ENCODE results near the gene ABRAXAS1.

DNA sequence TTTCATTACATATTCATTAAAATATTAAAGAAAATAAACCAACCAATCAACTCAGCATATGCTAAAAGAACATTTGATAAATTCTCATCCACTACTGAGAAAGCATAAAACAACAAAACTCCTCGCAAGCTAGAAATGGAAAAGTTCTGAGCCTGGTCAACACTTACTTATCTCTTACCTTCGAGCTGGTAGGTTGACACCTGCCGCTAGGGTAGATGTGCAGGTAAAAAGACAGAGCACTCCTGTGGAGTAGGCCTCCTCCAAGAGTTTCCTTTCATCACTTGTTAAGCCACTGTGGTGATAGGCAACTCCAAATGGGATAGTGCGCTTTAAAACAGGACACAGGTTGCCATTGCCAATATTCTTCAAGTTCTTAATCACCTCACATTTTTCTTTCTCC is 48.2 kb downstream of the ABRAXAS1 start:
- TF ChIP-seq, protein P1, sequence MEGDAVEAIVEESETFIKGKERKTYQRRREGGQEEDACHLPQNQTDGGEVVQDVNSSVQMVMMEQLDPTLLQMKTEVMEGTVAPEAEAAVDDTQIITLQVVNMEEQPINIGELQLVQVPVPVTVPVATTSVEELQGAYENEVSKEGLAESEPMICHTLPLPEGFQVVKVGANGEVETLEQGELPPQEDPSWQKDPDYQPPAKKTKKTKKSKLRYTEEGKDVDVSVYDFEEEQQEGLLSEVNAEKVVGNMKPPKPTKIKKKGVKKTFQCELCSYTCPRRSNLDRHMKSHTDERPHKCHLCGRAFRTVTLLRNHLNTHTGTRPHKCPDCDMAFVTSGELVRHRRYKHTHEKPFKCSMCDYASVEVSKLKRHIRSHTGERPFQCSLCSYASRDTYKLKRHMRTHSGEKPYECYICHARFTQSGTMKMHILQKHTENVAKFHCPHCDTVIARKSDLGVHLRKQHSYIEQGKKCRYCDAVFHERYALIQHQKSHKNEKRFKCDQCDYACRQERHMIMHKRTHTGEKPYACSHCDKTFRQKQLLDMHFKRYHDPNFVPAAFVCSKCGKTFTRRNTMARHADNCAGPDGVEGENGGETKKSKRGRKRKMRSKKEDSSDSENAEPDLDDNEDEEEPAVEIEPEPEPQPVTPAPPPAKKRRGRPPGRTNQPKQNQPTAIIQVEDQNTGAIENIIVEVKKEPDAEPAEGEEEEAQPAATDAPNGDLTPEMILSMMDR (IDR thresholded peaks at IDR 0.05) = no peak
- TF ChIP-seq RFX5 (IDR thresholded peaks at IDR 0.05; ENCODE audit: low read length) (no peak), TAF1 (IDR thresholded peaks at IDR 0.05; ENCODE audit: borderline replicate concordance, low read depth, low read length) (no peak), EZH2phosphoT487 (IDR thresholded peaks at IDR 0.05; ENCODE audit: borderline replicate concordance, low read depth) (no peak), TCF12 (IDR thresholded peaks at IDR 0.05) (no peak), JUND (IDR thresholded peaks at IDR 0.05) (no peak), MEF2A (IDR thresholded peaks at IDR 0.05; ENCODE audit: borderline replicate concordance, low read depth) (no peak), YY1 (IDR thresholded peaks at IDR 0.05; ENCODE audit: low read depth) (no peak), NFIC (IDR thresholded peaks at IDR 0.05; ENCODE audit: borderline replicate concordance) (no peak), POLR2AphosphoS5 (IDR thresholded peaks at IDR 0.05; ENCODE audit: low read depth, low read length) (no peak), NRF1 (IDR thresholded peaks at IDR 0.05; ENCODE audit: low read depth, low read length) (no peak)
- TF ChIP-seq, protein P2, sequence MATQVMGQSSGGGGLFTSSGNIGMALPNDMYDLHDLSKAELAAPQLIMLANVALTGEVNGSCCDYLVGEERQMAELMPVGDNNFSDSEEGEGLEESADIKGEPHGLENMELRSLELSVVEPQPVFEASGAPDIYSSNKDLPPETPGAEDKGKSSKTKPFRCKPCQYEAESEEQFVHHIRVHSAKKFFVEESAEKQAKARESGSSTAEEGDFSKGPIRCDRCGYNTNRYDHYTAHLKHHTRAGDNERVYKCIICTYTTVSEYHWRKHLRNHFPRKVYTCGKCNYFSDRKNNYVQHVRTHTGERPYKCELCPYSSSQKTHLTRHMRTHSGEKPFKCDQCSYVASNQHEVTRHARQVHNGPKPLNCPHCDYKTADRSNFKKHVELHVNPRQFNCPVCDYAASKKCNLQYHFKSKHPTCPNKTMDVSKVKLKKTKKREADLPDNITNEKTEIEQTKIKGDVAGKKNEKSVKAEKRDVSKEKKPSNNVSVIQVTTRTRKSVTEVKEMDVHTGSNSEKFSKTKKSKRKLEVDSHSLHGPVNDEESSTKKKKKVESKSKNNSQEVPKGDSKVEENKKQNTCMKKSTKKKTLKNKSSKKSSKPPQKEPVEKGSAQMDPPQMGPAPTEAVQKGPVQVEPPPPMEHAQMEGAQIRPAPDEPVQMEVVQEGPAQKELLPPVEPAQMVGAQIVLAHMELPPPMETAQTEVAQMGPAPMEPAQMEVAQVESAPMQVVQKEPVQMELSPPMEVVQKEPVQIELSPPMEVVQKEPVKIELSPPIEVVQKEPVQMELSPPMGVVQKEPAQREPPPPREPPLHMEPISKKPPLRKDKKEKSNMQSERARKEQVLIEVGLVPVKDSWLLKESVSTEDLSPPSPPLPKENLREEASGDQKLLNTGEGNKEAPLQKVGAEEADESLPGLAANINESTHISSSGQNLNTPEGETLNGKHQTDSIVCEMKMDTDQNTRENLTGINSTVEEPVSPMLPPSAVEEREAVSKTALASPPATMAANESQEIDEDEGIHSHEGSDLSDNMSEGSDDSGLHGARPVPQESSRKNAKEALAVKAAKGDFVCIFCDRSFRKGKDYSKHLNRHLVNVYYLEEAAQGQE (IDR thresholded peaks at IDR 0.05; ENCODE audit: low read depth, low read length) = no peak
- TF ChIP-seq, protein P3, sequence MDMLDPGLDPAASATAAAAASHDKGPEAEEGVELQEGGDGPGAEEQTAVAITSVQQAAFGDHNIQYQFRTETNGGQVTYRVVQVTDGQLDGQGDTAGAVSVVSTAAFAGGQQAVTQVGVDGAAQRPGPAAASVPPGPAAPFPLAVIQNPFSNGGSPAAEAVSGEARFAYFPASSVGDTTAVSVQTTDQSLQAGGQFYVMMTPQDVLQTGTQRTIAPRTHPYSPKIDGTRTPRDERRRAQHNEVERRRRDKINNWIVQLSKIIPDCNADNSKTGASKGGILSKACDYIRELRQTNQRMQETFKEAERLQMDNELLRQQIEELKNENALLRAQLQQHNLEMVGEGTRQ (IDR thresholded peaks at IDR 0.05; ENCODE audit: borderline replicate concordance, low read depth, low read length) = no peak
- TF ChIP-seq, protein P4, sequence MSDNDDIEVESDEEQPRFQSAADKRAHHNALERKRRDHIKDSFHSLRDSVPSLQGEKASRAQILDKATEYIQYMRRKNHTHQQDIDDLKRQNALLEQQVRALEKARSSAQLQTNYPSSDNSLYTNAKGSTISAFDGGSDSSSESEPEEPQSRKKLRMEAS (IDR thresholded peaks at IDR 0.05; ENCODE audit: low read depth) = no peak

Measured in SK-N-SH (cell line).